Measurements from ENCODE around the gene RSKR. TPM values are rescaled to one million over a fixed set of nuclear protein-coding genes. Genes with fewer than 3 reads are reported as not detected.
A peak's percentile ranks its signal among the peaks of the same experiment; 100 is the strongest.
"Not testable (repeated sequence)": the region's sequence is repeated elsewhere in the genome, so short reads cannot be mapped to it uniquely, and the experiment has no call there.

RSKR gene
- total RNA-seq, 1 experiment from 2014 or later = 3.2 TPM

- no peak for DNase-seq (ENCODE audit: low read depth)
- in situ Hi-C loops (cut with HindIII; ENCODE audit: low pct_unique_long_range_greater_than_20kb, low sequenced_read_pairs) = no loop called here
These were observed 20.4 kb upstream of the RSKR start for GRCh38 chr17:28634206-28634865.

- in situ Hi-C loops (cut with HindIII; ENCODE audit: low pct_unique_long_range_greater_than_20kb, low sequenced_read_pairs) = no loop called here
- DNase-seq (ENCODE audit: low read depth) = no peak
These were observed 12.8 kb upstream of the RSKR start for GRCh38 chr17:28626818-28627217.

DNA sequence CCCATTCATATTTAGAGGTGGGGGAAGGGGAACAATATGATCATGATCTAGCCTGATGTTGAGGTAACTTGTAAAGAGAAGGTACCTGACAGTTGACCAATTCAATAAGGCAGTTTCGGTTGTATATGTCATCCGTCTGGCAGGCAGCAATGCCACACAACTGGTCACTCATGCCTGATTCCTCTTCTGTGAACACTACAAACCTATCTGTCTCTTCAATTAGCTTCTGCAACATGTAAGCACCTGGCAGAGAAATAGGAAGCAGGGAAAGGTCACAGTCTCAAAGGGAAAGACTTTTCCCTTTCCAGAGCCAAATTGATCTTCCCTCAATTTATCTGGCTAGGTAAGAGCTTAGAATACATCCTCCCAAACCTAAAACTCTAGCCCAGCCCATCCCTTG lies 10.2 kb upstream of the RSKR start:
- in situ Hi-C loops (cut with HindIII; ENCODE audit: low pct_unique_long_range_greater_than_20kb, low sequenced_read_pairs) = no loop called here
- no peak for DNase-seq (ENCODE audit: low read depth)

DNA sequence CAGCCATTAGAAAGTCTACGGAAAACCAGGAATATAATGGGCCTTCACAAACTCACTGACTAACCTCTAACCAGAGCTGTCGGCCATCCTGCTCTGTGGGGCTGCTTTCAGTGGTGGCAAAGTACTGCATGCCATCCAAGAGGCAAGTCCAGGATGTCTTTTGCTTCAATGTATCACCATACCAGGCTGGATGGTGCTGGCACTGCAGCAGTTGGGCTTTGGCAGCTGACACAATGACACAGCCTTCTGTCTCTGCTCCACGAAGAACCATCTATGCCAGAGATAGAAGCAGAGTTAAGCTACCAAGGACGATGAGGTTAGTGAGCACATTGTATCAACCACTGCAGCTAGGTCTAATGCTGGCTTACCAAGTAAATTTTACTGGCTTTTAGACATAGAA lies 9.7 kb upstream of the RSKR start:
- DNase-seq (ENCODE audit: low read depth) = no peak
- in situ Hi-C loops (cut with HindIII; ENCODE audit: low pct_unique_long_range_greater_than_20kb, low sequenced_read_pairs) = no loop called here

DNA sequence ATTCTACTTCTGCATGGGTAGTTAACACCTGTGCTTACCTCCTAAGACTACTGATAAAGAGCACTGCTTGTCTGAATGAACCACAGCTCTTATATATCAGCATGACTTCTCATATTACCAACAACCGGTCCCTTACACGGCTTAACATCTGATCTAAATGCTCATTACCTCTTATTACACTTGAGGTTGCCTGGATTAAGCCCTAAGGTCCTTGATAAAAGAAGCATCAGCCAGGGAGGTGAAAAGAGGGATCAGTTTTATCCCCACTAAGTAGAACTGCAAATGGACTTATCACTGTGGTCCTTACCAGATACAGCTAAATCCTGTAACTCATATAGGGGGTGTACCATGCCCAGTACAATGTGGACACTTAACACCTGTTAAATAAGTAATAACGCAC lies 8.2 kb upstream of the RSKR start:
- in situ Hi-C loops (cut with HindIII; ENCODE audit: low pct_unique_long_range_greater_than_20kb, low sequenced_read_pairs) = no loop called here
- DNase-seq (ENCODE audit: low read depth) = no peak

- in situ Hi-C loops (cut with HindIII; ENCODE audit: low pct_unique_long_range_greater_than_20kb, low sequenced_read_pairs) = no loop called here
- no peak for DNase-seq (ENCODE audit: low read depth)
These were observed 6.0 kb upstream of the RSKR start for GRCh38 chr17:28620010-28620409.

DNA sequence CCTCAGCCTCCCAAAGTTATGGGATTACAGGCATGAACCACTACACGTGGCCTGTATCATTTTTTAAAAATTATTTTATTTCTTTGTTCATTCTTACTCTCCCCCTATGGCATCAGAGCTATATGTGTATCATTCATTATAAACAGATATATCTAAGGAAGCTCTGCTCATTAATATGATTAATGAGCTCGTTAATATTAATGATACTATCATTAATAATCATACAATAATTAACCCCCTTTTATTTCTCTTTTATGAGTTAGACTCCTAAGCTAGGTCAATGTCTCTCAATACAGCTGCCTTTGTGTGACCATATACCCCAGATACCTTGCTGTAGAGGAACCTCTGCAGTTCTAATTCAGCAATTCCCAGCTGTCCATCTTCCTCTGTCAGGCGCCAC lies 4.5 kb upstream of the RSKR start:
- DNase-seq (ENCODE audit: low read depth) = no peak
- in situ Hi-C loops (cut with HindIII; ENCODE audit: low pct_unique_long_range_greater_than_20kb, low sequenced_read_pairs) = no loop called here

- in situ Hi-C loops (cut with HindIII; ENCODE audit: low pct_unique_long_range_greater_than_20kb, low sequenced_read_pairs) = no loop called here
These were observed 2.3 kb upstream of the RSKR start for GRCh38 chr17:28616281-28616680.

DNA sequence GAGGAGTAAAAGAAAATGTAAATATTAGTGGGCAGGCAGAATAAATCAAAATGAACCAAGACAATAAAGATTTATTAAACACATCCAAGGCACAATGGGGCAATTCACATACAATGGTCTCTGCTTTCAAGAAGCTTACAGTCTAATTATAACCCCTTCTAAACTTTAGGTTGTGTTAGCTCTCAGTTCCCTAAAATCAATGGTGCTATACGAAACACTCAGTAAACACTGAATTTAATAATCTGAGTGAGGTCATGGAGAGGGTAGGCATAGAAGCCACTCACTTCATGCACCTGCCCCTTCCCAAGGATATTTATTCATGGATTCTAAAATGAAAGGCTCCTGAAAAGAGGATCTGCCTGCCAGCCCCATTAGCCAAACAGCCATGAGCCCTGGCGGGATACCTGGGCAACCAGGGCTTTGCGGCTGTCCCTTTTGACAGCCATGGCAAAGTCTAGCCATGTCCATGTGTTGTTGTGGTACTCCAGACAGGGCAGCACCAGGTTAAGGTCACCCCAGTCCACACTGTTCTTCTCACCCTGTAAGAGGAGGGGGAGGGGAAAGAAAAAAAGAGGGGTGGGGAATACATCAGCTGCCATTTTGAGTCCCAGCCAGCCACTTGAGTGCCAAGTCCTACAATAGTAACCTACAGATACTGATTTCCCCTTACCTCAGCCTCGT lies 1.4 kb upstream of the RSKR start:
- no peak for DNase-seq (ENCODE audit: low read depth)
- in situ Hi-C loops (cut with HindIII; ENCODE audit: low pct_unique_long_range_greater_than_20kb, low sequenced_read_pairs) = no loop called here

More at GRCh38 chr17:28616281-28616680, 2.3 kb upstream of the RSKR start:
- no peak for DNase-seq (ENCODE audit: low read depth)

DNA sequence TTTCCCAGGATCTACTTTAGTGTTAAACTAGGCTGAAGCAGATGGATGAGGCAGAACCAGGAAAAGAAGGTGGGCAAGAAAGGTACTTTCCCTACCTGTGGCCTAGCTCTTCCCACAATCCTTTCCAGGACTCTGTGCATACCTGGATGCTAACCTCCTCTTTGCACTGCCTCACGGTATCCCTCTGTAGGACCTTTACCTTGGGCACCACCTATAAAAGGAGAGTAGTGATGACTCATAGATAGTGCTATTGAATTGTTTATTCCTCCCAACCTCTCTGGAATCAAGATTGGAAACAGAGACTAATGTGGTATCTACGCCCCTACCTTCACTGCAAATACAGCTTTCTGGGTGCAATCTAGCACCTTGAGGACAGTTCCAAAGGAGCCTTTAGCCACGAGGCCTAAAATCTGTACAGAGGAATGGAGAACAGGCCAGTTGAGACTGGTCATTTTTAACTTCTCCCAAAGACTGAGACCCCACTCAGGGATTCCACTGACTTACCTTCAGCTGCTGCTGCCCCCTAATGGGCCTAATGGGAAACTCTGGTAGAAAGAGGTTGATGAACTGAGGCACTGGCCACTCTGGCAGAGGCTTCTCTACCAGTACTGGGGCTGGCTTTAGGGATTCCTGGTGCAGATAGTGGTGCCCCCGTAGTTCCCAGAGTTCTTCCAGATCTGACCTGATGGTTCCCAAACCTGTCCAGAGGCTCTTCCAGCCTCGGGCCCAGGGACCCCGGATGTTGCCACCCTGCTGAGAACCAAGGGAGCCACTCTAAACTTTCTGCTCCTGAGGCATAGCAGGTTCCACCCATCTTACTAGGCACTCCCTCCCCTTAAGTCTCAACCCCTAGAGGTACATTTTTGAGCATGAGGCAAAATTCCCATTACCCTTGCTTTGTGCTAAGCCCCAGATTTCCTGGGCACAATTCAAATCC lies 781 bp downstream of the RSKR start:
- in situ Hi-C loops (cut with HindIII; ENCODE audit: low pct_unique_long_range_greater_than_20kb, low sequenced_read_pairs) = no loop called here
- peak; percentile 14 for DNase-seq (ENCODE audit: low read depth)

DNA sequence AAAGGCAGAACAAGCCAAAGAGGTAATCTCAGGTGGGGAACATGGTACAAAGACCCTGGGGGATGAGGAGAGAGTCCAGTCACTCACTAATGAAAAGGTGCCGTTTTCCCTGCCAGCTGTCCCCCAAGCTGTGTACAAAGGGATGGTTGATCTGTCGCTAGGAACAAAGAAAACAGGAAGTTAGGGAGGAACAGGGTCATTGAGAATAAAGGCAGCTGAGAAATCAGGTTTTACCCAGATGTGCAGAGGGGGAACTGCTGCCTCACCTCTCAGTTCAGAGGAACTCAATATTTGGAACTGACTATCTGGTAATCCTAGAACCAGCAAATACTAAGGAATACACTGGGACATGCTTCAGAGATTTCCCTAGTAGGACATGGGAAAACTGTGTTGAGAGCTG lies 1.5 kb downstream of the RSKR start:
- DNase-seq (ENCODE audit: low read depth) = no peak
- in situ Hi-C loops (cut with HindIII; ENCODE audit: low pct_unique_long_range_greater_than_20kb, low sequenced_read_pairs) = no loop called here

DNA sequence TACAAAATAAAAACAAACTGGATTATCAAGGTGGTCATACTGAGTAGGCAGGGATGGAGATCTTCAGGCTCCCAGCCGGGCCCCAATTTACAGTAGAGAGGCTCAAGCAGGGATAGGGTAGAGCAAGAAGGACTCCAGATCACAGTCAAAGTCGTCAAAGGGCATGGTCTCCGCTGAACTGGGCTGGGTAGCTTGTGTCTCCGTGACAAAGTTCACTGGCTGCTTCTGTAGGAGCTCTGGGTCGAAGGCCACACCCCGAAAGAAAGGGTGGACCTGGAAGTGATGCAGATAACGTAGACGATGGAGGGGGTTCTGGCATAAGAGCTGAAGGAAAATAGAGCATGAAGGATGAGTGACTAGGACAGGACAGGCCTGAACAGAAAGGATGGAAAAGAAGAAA lies 3.6 kb downstream of the RSKR start:
- DNase-seq (ENCODE audit: low read depth) = no peak
- in situ Hi-C loops (cut with HindIII; ENCODE audit: low pct_unique_long_range_greater_than_20kb, low sequenced_read_pairs) = no loop called here

- in situ Hi-C loops (cut with HindIII; ENCODE audit: low pct_unique_long_range_greater_than_20kb, low sequenced_read_pairs); DNase-seq (ENCODE audit: low read depth): not testable (repeated sequence)
These were observed 10.0 kb downstream of the RSKR start for GRCh38 chr17:28604031-28604430.

GRCh38 chr17:28599311-28600184 lies 14.4 kb downstream of the RSKR start:
- in situ Hi-C loops (cut with HindIII; ENCODE audit: low pct_unique_long_range_greater_than_20kb, low sequenced_read_pairs) = no loop called here
- DNase-seq (ENCODE audit: low read depth) = peak; percentile 74

DNA sequence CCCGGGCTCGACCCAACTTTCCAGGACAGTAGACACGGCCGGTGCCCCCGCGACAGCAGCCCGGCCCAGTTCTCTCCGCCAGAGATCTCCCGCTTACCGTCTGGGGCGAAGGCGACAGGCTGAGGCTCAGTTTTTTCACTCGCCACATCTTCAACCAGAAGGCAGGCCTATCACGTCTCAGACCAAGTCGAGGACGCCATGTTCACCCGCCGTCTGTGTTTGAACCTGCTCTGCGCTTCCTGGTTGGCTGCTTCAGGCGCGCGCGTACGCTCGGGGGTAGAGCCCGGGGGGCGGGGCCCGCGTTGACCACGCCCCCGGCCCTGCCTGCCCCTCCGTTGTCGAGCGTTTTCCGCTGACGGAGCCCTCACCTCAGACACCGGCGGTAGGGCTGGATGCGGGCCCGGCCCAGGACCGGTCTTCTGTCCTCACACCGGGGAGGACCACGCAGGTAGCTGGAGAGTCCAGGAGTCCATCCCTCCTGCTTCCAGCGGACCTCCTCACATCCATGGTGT lies 15.1 kb downstream of the RSKR start, which contains the start of gene SPAG5:
TSS of gene SPAG5 (minus strand) at position 227 of the 512 bp plus-strand sequence. CDS start at position 148, 79 bp downstream.
- peak; percentile 94 for DNase-seq (ENCODE audit: low read depth)
- in situ Hi-C loops (cut with HindIII; ENCODE audit: low pct_unique_long_range_greater_than_20kb, low sequenced_read_pairs) = no loop called here

DNA sequence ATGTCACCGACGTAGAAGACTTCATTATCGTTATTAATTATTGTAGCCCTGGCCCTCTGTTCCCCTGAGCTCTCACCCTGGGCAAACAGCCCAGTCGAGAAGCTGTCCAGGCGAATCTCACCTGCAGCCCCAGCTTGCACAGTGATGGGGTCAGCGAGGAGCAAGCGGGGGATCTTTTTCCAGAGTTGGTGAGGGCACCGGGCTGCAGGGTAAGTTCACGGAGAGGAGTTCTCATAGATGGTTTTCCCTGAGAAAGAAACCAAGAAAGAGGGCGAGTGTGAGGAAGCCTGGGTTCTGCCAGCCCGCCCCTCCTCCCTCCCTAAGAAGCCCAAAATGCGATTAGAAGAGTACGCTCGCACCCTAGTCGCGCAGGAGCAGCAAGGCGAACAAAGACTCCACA lies 15.6 kb downstream of the RSKR start:
- in situ Hi-C loops (cut with HindIII; ENCODE audit: low pct_unique_long_range_greater_than_20kb, low sequenced_read_pairs) = no loop called here
- no peak for DNase-seq (ENCODE audit: low read depth)

- in situ Hi-C loops (cut with HindIII; ENCODE audit: low pct_unique_long_range_greater_than_20kb, low sequenced_read_pairs) = no loop called here
These were observed 16.2 kb downstream of the RSKR start for GRCh38 chr17:28597606-28598383.

More at GRCh38 chr17:28597606-28598383, 16.2 kb downstream of the RSKR start:
- DNase-seq (ENCODE audit: low read depth) = no peak

Data from Caki2 (cell line).